Head of caudate nucleus (tissue), 42 donors: ENCODE measurements around the gene SUMF1.
"Not testable (repeated sequence)": the region's sequence is repeated elsewhere in the genome, so short reads cannot be mapped to it uniquely, and the experiment has no call there.

ENCODE experiments used
- DNase-seq, 42 donors: peaks; one replicate each; pipeline versions ENCODE4 v3.0.0 to v3.0.0-alpha.2; 2020 to 2021; ENCODE audit warnings: mixed read lengths in 7 of 42
- intact Hi-C: fragments of 100-400 bp; cut with DNase I; formaldehyde crosslinking; loops from one replicate; pipeline ENCODE4 v1.15.0; 2022

Gene SUMF1

GRCh38 chr3:4472312-4472711 is 5.2 kb upstream of the SUMF1 start:
- intact Hi-C loops, result no loop called here
- no peak for DNase-seq

- DNase-seq, result no peak
- intact Hi-C loops, result no loop called here
Observed at GRCh38 chr3:4471907-4472306, 4.8 kb upstream of the SUMF1 start.

- intact Hi-C loops, result no loop called here
- peak in 5 of 42 donors; percentile 7 to 55 (median 35) for DNase-seq
Observed at GRCh38 chr3:4467522-4467867, 426 bp upstream of the SUMF1 start.

- DNase-seq, result no peak
- intact Hi-C loops, result no loop called here
Observed at GRCh38 chr3:4464576-4464975, 2.5 kb downstream of the SUMF1 start.

- no peak for DNase-seq
- intact Hi-C loops, result no loop called here
Observed at GRCh38 chr3:4462369-4463040, 4.6 kb downstream of the SUMF1 start.

- no peak for DNase-seq
- intact Hi-C loops, result no loop called here
Observed at GRCh38 chr3:4461468-4462090, 5.5 kb downstream of the SUMF1 start.

- no peak for DNase-seq
Observed at GRCh38 chr3:4460334-4460733, 6.7 kb downstream of the SUMF1 start.

GRCh38 chr3:4458961-4459360 is 8.1 kb downstream of the SUMF1 start:
- DNase-seq, result no peak
- intact Hi-C loops, result no loop called here

More at GRCh38 chr3:4460334-4460733, 6.7 kb downstream of the SUMF1 start:
- intact Hi-C loops, result no loop called here

GRCh38 chr3:4456780-4457179 is 10.3 kb downstream of the SUMF1 start:
- DNase-seq, intact Hi-C loops: not testable (repeated sequence)

- no peak for DNase-seq
- intact Hi-C loops, result no loop called here
Observed at GRCh38 chr3:4454142-4454541, 12.9 kb downstream of the SUMF1 start.

GRCh38 chr3:4449043-4449805 is 17.8 kb downstream of the SUMF1 start:
- DNase-seq, result no peak
- intact Hi-C loops, result no loop called here

- no peak for DNase-seq
- intact Hi-C loops, result no loop called here
Observed at GRCh38 chr3:4448187-4448586, 18.9 kb downstream of the SUMF1 start.

GRCh38 chr3:4447295-4447999 is 19.6 kb downstream of the SUMF1 start:
- intact Hi-C loops, result no loop called here
- DNase-seq, result no peak

GRCh38 chr3:4440951-4441350 is 26.1 kb downstream of the SUMF1 start:
- DNase-seq, result no peak
- intact Hi-C loops, result no loop called here

- DNase-seq, result no peak
- intact Hi-C loops, result no loop called here
Observed at GRCh38 chr3:4438296-4438695, 28.8 kb downstream of the SUMF1 start.

GRCh38 chr3:4432259-4432658 is 34.8 kb downstream of the SUMF1 start:
- no peak for DNase-seq
- intact Hi-C loops, result no loop called here

GRCh38 chr3:4429648-4430350 is 37.3 kb downstream of the SUMF1 start:
- intact Hi-C loops, result no loop called here
- DNase-seq, result no peak

- DNase-seq, result no peak
- intact Hi-C loops, result no loop called here
Observed at GRCh38 chr3:4426782-4427344, 40.2 kb downstream of the SUMF1 start.

GRCh38 chr3:4426261-4426781 is 40.7 kb downstream of the SUMF1 start:
- intact Hi-C loops, result no loop called here
- no peak for DNase-seq
